GM21723 (cell line): ENCODE data around the gene HLA-G.
"Not testable (repeated sequence)": the region's sequence is repeated elsewhere in the genome, so short reads cannot be mapped to it uniquely, and the experiment has no call there.

ENCODE experiments used
- ATAC-seq: cut with Tn5 transposase; IDR thresholded peaks from one replicate; pipeline ENCODE4 v1.9.1; 2021; ENCODE audit warnings: mild to moderate bottlenecking, moderate library complexity; ENCODE audit not compliant: unreplicated experiment

HLA-G gene

DNA sequence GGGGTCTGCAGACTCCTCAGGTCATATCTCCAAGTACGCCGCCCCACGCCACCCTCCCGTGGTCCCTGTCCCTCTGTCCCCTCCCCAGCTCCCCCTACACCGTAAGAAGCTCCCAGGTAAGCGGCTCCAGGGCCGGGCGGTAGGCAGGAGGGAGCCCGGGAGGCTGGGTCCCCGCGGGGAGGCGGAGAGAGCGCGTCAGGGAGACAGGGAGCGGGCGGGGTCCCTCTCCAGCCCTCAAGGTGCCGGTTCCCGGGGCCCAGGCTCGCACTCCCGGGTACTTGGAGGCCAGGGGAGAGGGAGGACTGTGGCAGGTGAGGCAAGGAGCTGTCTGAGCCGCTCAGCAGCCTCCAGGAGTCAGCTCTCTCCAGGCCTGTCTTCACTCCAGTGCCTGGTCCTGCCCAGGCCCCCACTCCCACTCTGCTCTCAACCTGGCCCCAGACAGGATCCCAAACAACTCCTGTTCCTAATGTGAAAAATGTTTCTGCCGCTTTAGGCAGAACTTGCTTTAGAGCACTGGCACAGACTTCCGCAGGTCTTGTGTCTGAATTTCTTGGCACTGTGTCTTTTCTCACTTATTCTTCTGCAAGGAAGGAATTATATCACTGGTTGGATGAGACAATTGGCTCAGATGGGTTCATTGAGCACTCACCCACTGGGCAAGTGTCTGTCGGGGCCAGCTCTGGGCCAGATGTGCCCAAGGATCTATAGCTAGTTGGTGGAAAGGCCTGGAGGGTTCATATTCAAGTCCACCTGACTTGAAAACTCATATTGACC, 36.6 kb downstream of the HLA-G start:
- ATAC-seq: no peak

GRCh38 chr6:29865631-29866030, 38.0 kb downstream of the HLA-G start:
- ATAC-seq: no peak

DNA sequence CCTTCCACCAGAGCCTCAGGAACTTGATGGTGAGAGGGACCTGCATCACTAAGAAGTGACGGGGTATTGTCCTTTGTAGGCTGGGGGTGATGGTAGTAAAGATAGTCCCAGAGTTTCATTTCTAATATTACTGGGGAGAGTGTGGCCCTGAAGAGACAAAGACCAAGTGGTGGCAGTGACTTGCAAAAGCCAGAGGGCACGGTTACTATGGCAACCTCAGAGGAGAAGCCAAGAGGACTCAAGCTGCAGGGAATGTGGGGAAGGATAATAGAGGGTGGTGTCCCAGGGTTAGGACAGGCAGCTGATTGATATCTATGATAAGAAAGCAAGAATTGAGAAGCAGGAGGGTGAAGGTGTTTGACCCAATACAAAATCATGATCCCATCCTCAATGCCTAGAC, 42.5 kb downstream of the HLA-G start:
- ATAC-seq: no peak

GRCh38 chr6:29872791-29873190, 45.2 kb downstream of the HLA-G start:
- no peak for ATAC-seq

GRCh38 chr6:29875257-29875656, 47.6 kb downstream of the HLA-G start:
- ATAC-seq: no peak

DNA sequence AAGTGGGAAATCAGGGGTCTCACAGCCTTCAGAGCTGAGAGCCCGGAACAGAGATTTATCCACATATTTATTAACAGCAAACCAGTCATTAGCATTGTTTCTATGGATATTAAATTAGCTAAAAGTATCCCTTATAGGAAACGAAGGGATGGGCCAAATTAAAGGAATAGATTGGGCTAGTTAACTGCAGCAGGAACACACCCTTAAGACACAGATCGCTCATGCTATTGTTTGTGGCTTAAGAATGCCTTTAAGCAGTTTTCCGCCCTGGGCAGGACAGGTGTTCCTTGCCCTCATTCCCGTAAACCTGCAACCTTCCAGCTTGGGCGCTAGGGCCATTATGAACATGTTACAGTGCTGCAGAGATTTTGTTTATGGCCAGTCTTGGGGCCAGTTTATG, 48.1 kb downstream of the HLA-G start:
- ATAC-seq: not testable (repeated sequence)
